H9 (cell line): ENCODE results near the gene ANKRD34A. TPM values are rescaled to one million over a fixed set of nuclear protein-coding genes. Genes with fewer than 3 reads are reported as not detected.

Experiments
- DNase-seq: peaks from one replicate; pipeline ENCODE4 v3.0.0-alpha.2; 2017
- H2AFZ ChIP-seq: one replicate; pipeline ENCODE4 v1.6.1; 2013; ENCODE audit warnings: mild to moderate bottlenecking, low read length, control low read depth, moderate library complexity
- H2AK5ac ChIP-seq: 2 replicates; pipeline ENCODE4 v1.6.1; 2013; ENCODE audit warnings: low read length, control low read depth, mixed read lengths; ENCODE audit not compliant: insufficient read length
- H2BK120ac ChIP-seq: one replicate; pipeline ENCODE4 v1.6.1; 2013; ENCODE audit warnings: low read depth, mild to moderate bottlenecking, low read length, control low read depth, inconsistent platforms; ENCODE audit not compliant: poor library complexity, severe bottlenecking
- H2BK12ac ChIP-seq: 2 replicates; pipeline ENCODE4 v1.6.1; 2013; ENCODE audit warnings: low read length, control low read depth, mixed read lengths, low read depth; ENCODE audit not compliant: insufficient read length
- H2BK15ac ChIP-seq: 2 replicates; pipeline ENCODE4 v1.6.1; 2013; ENCODE audit warnings: low read depth, low read length, control low read depth
- H2BK20ac ChIP-seq: one replicate; pipeline ENCODE4 v1.6.1; 2013; ENCODE audit warnings: low read depth, mild to moderate bottlenecking, low read length, control low read depth, inconsistent platforms; ENCODE audit not compliant: poor library complexity, severe bottlenecking
- H2BK5ac ChIP-seq: 2 replicates; pipeline ENCODE4 v1.6.1; 2013; ENCODE audit warnings: low read length, control low read depth, mixed read lengths; ENCODE audit not compliant: insufficient read length
- H3K14ac ChIP-seq: 2 replicates; pipeline ENCODE4 v1.6.1; 2013; ENCODE audit warnings: low read length, control low read depth; ENCODE audit not compliant: insufficient read depth
- H3K18ac ChIP-seq: 2 replicates; pipeline ENCODE4 v1.6.1; 2013; ENCODE audit warnings: low read depth, mild to moderate bottlenecking, mixed read lengths, low read length, control low read depth; ENCODE audit not compliant: insufficient read length
- H3K23ac ChIP-seq: 2 replicates; pipeline ENCODE4 v1.6.1; 2013; ENCODE audit warnings: low read length, control low read depth, mixed read lengths, low read depth; ENCODE audit not compliant: insufficient read length
- H3K23me2 ChIP-seq: 2 replicates; pipeline ENCODE4 v1.6.1; 2013; ENCODE audit warnings: low read depth, mild to moderate bottlenecking, mixed read lengths, low read length, control low read depth; ENCODE audit not compliant: insufficient read length, poor library complexity, severe bottlenecking
- H3K27ac ChIP-seq: 2 replicates; pipeline ENCODE4 v1.5.1; 2013; ENCODE audit warnings: low read length, control low read depth, mixed read lengths, low read depth; ENCODE audit not compliant: insufficient read length
- H3K27me3 ChIP-seq: 2 replicates; pipeline ENCODE4 v1.6.1; 2013; ENCODE audit warnings: low read length, control low read depth, inconsistent platforms; ENCODE audit not compliant: insufficient read depth
- H3K4ac ChIP-seq: 2 replicates; pipeline ENCODE4 v1.6.1; 2013; ENCODE audit warnings: low read depth, mild to moderate bottlenecking, control low read depth, inconsistent platforms, low read length, moderate library complexity
- H3K4me1 ChIP-seq: 2 replicates; pipeline ENCODE4 v1.6.1; 2013; ENCODE audit warnings: low read length, control low read depth, inconsistent platforms; ENCODE audit not compliant: insufficient read depth
- H3K4me2 ChIP-seq: 2 replicates; pipeline ENCODE4 v1.6.1; 2013; ENCODE audit warnings: low read length, control low read depth, mixed read lengths; ENCODE audit not compliant: insufficient read length, insufficient read depth
- H3K56ac ChIP-seq: 2 replicates; pipeline ENCODE4 v1.6.1; 2013; ENCODE audit warnings: low read depth, mild to moderate bottlenecking, mixed read lengths, low read length, control low read depth; ENCODE audit not compliant: insufficient read length
- H3K79me1 ChIP-seq: 2 replicates; pipeline ENCODE4 v1.6.1; 2013; ENCODE audit warnings: low read depth, mild to moderate bottlenecking, moderate library complexity, low read length, control low read depth, inconsistent platforms; ENCODE audit not compliant: insufficient read depth, poor library complexity, severe bottlenecking
- H3K79me2 ChIP-seq: 2 replicates; pipeline ENCODE4 v1.6.1; 2013; ENCODE audit warnings: low read length, control low read depth, inconsistent platforms; ENCODE audit not compliant: insufficient read depth
- H3K9ac ChIP-seq: 2 replicates; pipeline ENCODE4 v1.6.1; 2013; ENCODE audit warnings: low read length, control low read depth, mixed read lengths; ENCODE audit not compliant: insufficient read length; ENCODE audit errors: extremely low read depth
- H3K9me3 ChIP-seq: one replicate; pipeline ENCODE4 v1.6.1; 2013; ENCODE audit warnings: low read depth, low read length, inconsistent platforms; ENCODE audit not compliant: control insufficient read depth
- H3T11ph ChIP-seq: one replicate; pipeline ENCODE4 v1.6.1; 2013; ENCODE audit warnings: mild to moderate bottlenecking, low read length, control low read depth, inconsistent platforms
- H4K20me1 ChIP-seq: one replicate; pipeline ENCODE4 v1.6.1; 2013; ENCODE audit not compliant: control insufficient read depth, insufficient read length, insufficient read depth
- H4K5ac ChIP-seq: 2 replicates; pipeline ENCODE4 v1.6.1; 2013; ENCODE audit warnings: low read depth, mild to moderate bottlenecking, mixed read lengths, low read length, control low read depth; ENCODE audit not compliant: insufficient read length
- H4K8ac ChIP-seq: replicated peaks from 2 replicates; pipeline ENCODE4 v1.6.1; 2013; ENCODE audit warnings: low read length, control low read depth, mixed read lengths, low read depth; ENCODE audit not compliant: insufficient read length
- H4K91ac ChIP-seq: 2 replicates; pipeline ENCODE4 v1.6.1; 2013; ENCODE audit warnings: low read depth, mild to moderate bottlenecking, moderate library complexity, mixed read lengths, low read length, control low read depth; ENCODE audit not compliant: insufficient read length
- H3K27ac Mint-ChIP-seq, 3 experiments: 2 replicates in 2 of 3; 3 replicates in 1 of 3; pipeline ENCODE4 v1.8.0; 2020 to 2021; ENCODE audit warnings: mixed read lengths in 3 of 3, mild to moderate bottlenecking in 1 of 3, moderate library complexity in 1 of 3
- H3K27me3 Mint-ChIP-seq: 2 replicates; pipeline ENCODE4 v1.8.0; 2021; ENCODE audit warnings: low read depth, mild to moderate bottlenecking, moderate library complexity, mixed read lengths
- H3K36me3 Mint-ChIP-seq, 3 experiments: 2 replicates in 2 of 3; 3 replicates in 1 of 3; pipeline ENCODE4 v1.8.0; 2020 to 2021; ENCODE audit warnings: low read depth in 3 of 3, mixed read lengths in 3 of 3; ENCODE audit not compliant: insufficient read depth in 1 of 3
- H3K4me1 Mint-ChIP-seq, 2 experiments: 2 replicates each; pipeline ENCODE4 v1.8.0; 2020; ENCODE audit warnings: mixed read lengths in 2 of 2
- H3K4me3 Mint-ChIP-seq, 2 experiments: 2 replicates in 1 of 2; 3 replicates in 1 of 2; pipeline ENCODE4 v1.8.0; 2020 to 2021; ENCODE audit warnings: mild to moderate bottlenecking in 2 of 2, mixed read lengths in 2 of 2, moderate library complexity in 1 of 2
- H3K9me3 Mint-ChIP-seq, 2 experiments: 2 replicates in 1 of 2; 3 replicates in 1 of 2; pipeline ENCODE4 v1.8.0; 2020; ENCODE audit warnings: mild to moderate bottlenecking in 2 of 2, mixed read lengths in 2 of 2, moderate library complexity in 1 of 2
- CTCF ChIP-seq: fragments of 200-600 bp; sonication (generic); conservative IDR thresholded peaks from 3 replicates; pipeline ENCODE4 v1.8.0; 2021; ENCODE audit warnings: antibody characterized with exemption, mild to moderate bottlenecking
- WGBS: extraction: QIAGEN DNeasy Blood & Tissue Kit; methylation state at CpG from one replicate; pipeline ENCODE4 v1.1.7; 2013; ENCODE audit warnings: missing lambda C conversion rate, low lambda C conversion rate, mixed read lengths; ENCODE audit not compliant: insufficient read length; ENCODE audit errors: extremely low coverage; 5-methylcytosine and 5-hydroxymethylcytosine counted together
- total RNA-seq: library from RNA; stranded (reverse); gene quantifications from 2 replicates; pipeline ENCODE4 v1.2.1, GENCODE V29; 2021

The ANKRD34A gene
- total RNA-seq, 1 experiment from 2014 or later: 0.39 TPM

DNA sequence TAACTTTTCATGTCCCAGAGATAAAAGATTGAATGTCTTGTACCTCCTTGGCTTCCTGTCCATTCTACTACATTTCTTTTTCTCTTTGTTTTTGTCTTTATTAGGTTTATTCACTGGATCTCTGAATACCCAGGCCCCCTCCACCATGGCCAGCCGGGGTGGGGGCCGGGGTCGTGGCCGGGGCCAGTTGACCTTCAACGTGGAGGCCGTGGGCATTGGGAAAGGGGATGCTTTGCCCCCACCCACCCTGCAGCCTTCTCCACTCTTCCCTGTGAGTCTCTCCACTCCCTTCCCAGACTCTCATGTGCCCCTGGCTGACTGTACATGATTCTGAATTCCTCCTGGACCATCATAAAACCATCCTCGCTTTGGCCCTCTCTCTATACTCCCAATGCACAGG is 10.3 kb upstream of the ANKRD34A start:
- Histone ChIP-seq H3K4me1 (peaks cover 6% of the 10 kb centered on the region), H3K14ac (no peak overlapping the region), H4K91ac (no peak overlapping the region), H2BK20ac (no peak overlapping the region), H3K4me2 (no peak overlapping the region), H3K9me3 (no peaks in the 10 kb centered on the region), H3K27me3 (no peaks in the 10 kb centered on the region), H2BK12ac (no peak overlapping the region), H3K23me2 (no peaks in the 10 kb centered on the region), H2AK5ac (no peak overlapping the region), H2AFZ (no peak overlapping the region), H4K8ac (no peak overlapping the region), H2BK120ac (no peak overlapping the region), H3K79me1 (no peaks in the 10 kb centered on the region), H3K56ac (no peak overlapping the region), H3K79me2 (no peaks in the 10 kb centered on the region), H4K5ac (no peak overlapping the region), H3K9ac (no peak overlapping the region), H3K27ac (no peak overlapping the region), H2BK15ac (no peak overlapping the region), H4K20me1 (no peaks in the 10 kb centered on the region), H3K4ac (no peak overlapping the region), H2BK5ac (no peak overlapping the region), H3T11ph (no peak overlapping the region), H3K18ac (no peak overlapping the region), H3K23ac (no peak overlapping the region)
- DNase-seq: no peak
- no peak for TF ChIP-seq CTCF
- H3K4me3 Mint-ChIP-seq: no peak overlapping the region
- no peaks in the 10 kb centered on the region for H3K27me3 Mint-ChIP-seq
- peaks cover 0 to 6% of the 10 kb centered on the region in 2 experiments; a peak in 2 of 4 replicates for H3K4me1 Mint-ChIP-seq
- H3K27ac Mint-ChIP-seq: no peak overlapping the region; a peak in 1 of 7 replicates
- WGBS: no CpG with 5 or more reads among the region's 7 CpGs
- no peaks in the 10 kb centered on the region for H3K36me3 Mint-ChIP-seq
- no peaks in the 10 kb centered on the region for H3K9me3 Mint-ChIP-seq
